Neural progenitor cell (in vitro differentiated cells): Measurements from ENCODE around the gene RNFT2. TPM values are rescaled to one million over a fixed set of nuclear protein-coding genes. Genes with fewer than 3 reads are reported as not detected.

Experiments used
- DNase-seq: peaks from one replicate; pipeline ENCODE4 v3.0.0-alpha.2; 2016; ENCODE audit warnings: low spot score
- H2AFZ ChIP-seq: fragments of 200-600 bp; sonication (generic); replicated peaks from 2 replicates; pipeline ENCODE4 v1.6.1; 2016; ENCODE audit warnings: antibody characterized with exemption
- H3F3A ChIP-seq: fragments of 200-600 bp; sonication (generic); 2 replicates; pipeline ENCODE4 v1.6.1; 2016; ENCODE audit warnings: antibody characterized with exemption, low read depth
- H3K27ac ChIP-seq: fragments of 200-600 bp; sonication (generic); 2 replicates; pipeline ENCODE4 v1.5.1; 2016; ENCODE audit warnings: mild to moderate bottlenecking
- H3K27me3 ChIP-seq: fragments of 200-600 bp; sonication (generic); 2 replicates; pipeline ENCODE4 v1.6.1; 2016; ENCODE audit warnings: mild to moderate bottlenecking, moderate library complexity
- H3K36me3 ChIP-seq: fragments of 200-600 bp; sonication (generic); 2 replicates; pipeline ENCODE4 v1.5.1; 2016
- H3K4me1 ChIP-seq: fragments of 200-600 bp; sonication (generic); 2 replicates; pipeline ENCODE4 v1.6.1; 2016; ENCODE audit warnings: mixed run types
- H3K4me2 ChIP-seq: fragments of 200-600 bp; sonication (generic); 2 replicates; pipeline ENCODE4 v1.6.1; 2016
- H3K4me3 ChIP-seq: fragments of 200-600 bp; sonication (generic); 2 replicates; pipeline ENCODE4 v1.5.1; 2016
- H3K79me2 ChIP-seq: fragments of 200-600 bp; sonication (generic); 2 replicates; pipeline ENCODE4 v1.6.1; 2016; ENCODE audit warnings: low read depth
- H3K9ac ChIP-seq: fragments of 200-600 bp; sonication (generic); 2 replicates; pipeline ENCODE4 v1.6.1; 2016
- H3K9me3 ChIP-seq: fragments of 200-600 bp; sonication (generic); 2 replicates; pipeline ENCODE4 v1.5.1; 2016; ENCODE audit warnings: low read depth
- H4K20me1 ChIP-seq: fragments of 200-600 bp; sonication (generic); 2 replicates; pipeline ENCODE4 v1.6.1; 2016; ENCODE audit warnings: low read depth
- H3K27ac Mint-ChIP-seq: 3 replicates; pipeline ENCODE4 v1.8.0; 2021; ENCODE audit warnings: mixed read lengths
- H3K27me3 Mint-ChIP-seq: 2 replicates; pipeline ENCODE4 v1.8.0; 2022; ENCODE audit warnings: low read depth, mild to moderate bottlenecking, inconsistent platforms, moderate library complexity, mixed read lengths; ENCODE audit not compliant: insufficient read depth
- H3K36me3 Mint-ChIP-seq: 3 replicates; pipeline ENCODE4 v1.8.0; 2021; ENCODE audit warnings: mixed read lengths
- H3K4me1 Mint-ChIP-seq: 3 replicates; pipeline ENCODE4 v1.8.0; 2021; ENCODE audit warnings: mixed read lengths
- H3K4me3 Mint-ChIP-seq: 3 replicates; pipeline ENCODE4 v1.8.0; 2021; ENCODE audit warnings: mild to moderate bottlenecking, moderate library complexity, mixed read lengths
- H3K9me3 Mint-ChIP-seq: 3 replicates; pipeline ENCODE4 v1.8.0; 2020; ENCODE audit warnings: mixed read lengths
- EZH2 ChIP-seq: fragments of 200-600 bp; sonication (generic); IDR thresholded peaks from 2 replicates; pipeline ENCODE4 v1.6.1; 2017; ENCODE audit warnings: antibody characterized with exemption, mild to moderate bottlenecking, moderate library complexity
- EZH2phosphoT487 ChIP-seq: fragments of 200-600 bp; sonication (generic); IDR thresholded peaks from 2 replicates; pipeline ENCODE4 v1.6.1; 2017; ENCODE audit warnings: antibody characterized with exemption
- total RNA-seq: library from RNA; depleted of rRNA; stranded (reverse); fragments of >200 nt; gene quantifications from 2 replicates; pipeline ENCODE4 v1.2.3, GENCODE V29; 2015; ENCODE audit warnings: low replicate concordance
- TF ChIP-seq, protein P1 (sequence below): fragments of 200-600 bp; sonication (generic); IDR thresholded peaks from 2 replicates; pipeline ENCODE4 v1.5.1; 2017; ENCODE audit warnings: antibody characterized with exemption, mild to moderate bottlenecking

RNFT2 gene
- total RNA-seq, 1 donor from 2014 or later, result 26.9 TPM

DNA sequence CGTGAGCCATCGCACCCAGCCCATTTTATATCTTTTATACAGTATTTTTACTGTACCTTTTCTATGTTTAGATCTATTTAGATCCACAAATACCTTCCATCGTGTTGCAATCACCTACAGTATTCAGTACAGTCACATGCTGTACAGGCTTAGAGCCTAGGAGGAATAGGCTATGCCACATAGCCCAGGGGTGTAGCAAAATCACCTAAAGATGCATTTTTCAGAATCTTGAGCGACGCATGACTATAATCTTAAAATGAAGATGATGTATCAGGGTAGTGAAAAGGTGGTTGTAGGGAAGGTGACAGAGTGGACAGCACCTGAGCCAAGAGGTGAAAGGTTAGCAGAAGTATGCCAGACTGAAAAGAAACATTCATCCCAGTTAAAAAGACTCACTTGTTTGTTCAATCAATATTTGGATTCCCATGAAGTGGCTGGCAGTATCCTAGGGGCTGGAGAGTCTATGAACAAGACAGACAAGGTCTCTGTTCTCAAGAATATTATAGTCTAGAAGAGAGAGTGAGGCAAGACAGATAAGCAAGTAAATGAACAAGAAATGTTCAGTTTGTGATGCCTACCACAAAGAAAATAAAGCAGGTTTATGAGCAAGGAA lies 3.9 kb upstream of the RNFT2 start:
- Mint-ChIP-seq H3K36me3 (peaks cover 7% of the 10 kb centered on the region), H3K4me3 (peak overlapping the region; percentile 33), H3K4me1 (peaks cover 20% of the 10 kb centered on the region), H3K9me3 (no peaks in the 10 kb centered on the region), H3K27ac (no peak overlapping the region), H3K27me3 (no peaks in the 10 kb centered on the region)
- no peak overlapping the region for H3K4me3 ChIP-seq
- H3K4me2 ChIP-seq, result no peak overlapping the region
- H3K27me3 ChIP-seq, result no peaks in the 10 kb centered on the region
- peaks cover 80% of the 10 kb centered on the region for H3K79me2 ChIP-seq
- no peak overlapping the region for H3K27ac ChIP-seq
- H3F3A ChIP-seq, result peaks cover 5% of the 10 kb centered on the region
- H3K4me1 ChIP-seq, result peaks cover 13% of the 10 kb centered on the region
- no peak overlapping the region for H3K9ac ChIP-seq
- H3K36me3 ChIP-seq, result no peaks in the 10 kb centered on the region
- H3K9me3 ChIP-seq, result no peaks in the 10 kb centered on the region
- no peak overlapping the region for H2AFZ ChIP-seq
- no peak for TF ChIP-seq EZH2phosphoT487
- TF ChIP-seq, protein P1, sequence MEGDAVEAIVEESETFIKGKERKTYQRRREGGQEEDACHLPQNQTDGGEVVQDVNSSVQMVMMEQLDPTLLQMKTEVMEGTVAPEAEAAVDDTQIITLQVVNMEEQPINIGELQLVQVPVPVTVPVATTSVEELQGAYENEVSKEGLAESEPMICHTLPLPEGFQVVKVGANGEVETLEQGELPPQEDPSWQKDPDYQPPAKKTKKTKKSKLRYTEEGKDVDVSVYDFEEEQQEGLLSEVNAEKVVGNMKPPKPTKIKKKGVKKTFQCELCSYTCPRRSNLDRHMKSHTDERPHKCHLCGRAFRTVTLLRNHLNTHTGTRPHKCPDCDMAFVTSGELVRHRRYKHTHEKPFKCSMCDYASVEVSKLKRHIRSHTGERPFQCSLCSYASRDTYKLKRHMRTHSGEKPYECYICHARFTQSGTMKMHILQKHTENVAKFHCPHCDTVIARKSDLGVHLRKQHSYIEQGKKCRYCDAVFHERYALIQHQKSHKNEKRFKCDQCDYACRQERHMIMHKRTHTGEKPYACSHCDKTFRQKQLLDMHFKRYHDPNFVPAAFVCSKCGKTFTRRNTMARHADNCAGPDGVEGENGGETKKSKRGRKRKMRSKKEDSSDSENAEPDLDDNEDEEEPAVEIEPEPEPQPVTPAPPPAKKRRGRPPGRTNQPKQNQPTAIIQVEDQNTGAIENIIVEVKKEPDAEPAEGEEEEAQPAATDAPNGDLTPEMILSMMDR, result no peak
- no peak for TF ChIP-seq EZH2
- H4K20me1 ChIP-seq, result peaks cover 23% of the 10 kb centered on the region
- DNase-seq, result no peak

- TF ChIP-seq, protein P1, result no peak
- TF ChIP-seq EZH2 (no peak), EZH2phosphoT487 (no peak)
- Histone ChIP-seq H3K79me2 (peaks cover 80% of the 10 kb centered on the region), H3K36me3 (no peaks in the 10 kb centered on the region), H3F3A (peaks cover 5% of the 10 kb centered on the region), H3K27me3 (no peaks in the 10 kb centered on the region), H3K4me1 (peaks cover 13% of the 10 kb centered on the region), H3K9ac (no peak overlapping the region), H3K9me3 (no peaks in the 10 kb centered on the region), H3K4me3 (no peak overlapping the region), H3K27ac (no peak overlapping the region), H4K20me1 (peaks cover 25% of the 10 kb centered on the region), H3K4me2 (no peak overlapping the region), H2AFZ (no peak overlapping the region)
- peaks cover 24% of the 10 kb centered on the region for H3K4me1 Mint-ChIP-seq
- H3K36me3 Mint-ChIP-seq, result peaks cover 7% of the 10 kb centered on the region
- H3K27ac Mint-ChIP-seq, result peak overlapping the region; percentile 67
- no peaks in the 10 kb centered on the region for H3K27me3 Mint-ChIP-seq
- H3K9me3 Mint-ChIP-seq, result no peaks in the 10 kb centered on the region
- peak overlapping the region; percentile 33 for H3K4me3 Mint-ChIP-seq
- no peak for DNase-seq
Observed at GRCh38 chr12:116735084-116735483, 3.0 kb upstream of the RNFT2 start.

DNA sequence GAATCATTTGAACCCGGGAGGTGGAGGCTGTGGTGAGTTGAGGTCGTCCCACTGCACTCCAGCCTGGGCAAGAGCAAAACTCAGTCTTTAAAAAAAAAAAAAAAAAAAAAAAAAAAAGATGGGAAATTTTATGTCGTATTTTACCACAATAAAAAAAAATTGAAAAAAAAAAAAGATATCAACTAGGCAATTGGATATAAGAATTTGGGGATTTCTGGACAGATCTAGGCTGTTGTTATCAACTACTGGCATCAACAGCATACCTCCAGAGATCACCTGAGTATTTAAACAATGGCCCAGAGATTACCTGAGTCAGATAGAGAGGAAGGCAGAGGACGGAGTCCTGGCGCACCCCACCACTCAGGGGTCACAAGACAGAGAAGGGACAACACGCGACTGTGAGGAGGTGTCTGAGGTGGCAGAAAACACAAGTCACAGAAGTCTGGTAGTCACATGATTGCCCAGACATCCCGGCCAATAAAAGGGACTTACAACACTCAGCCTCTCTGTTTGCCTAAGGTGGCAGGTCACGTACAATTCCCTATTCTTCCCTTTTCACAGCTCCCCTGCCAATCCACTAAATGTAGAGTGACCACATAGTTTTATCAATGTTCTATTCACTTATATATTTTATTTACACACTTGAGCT lies 2.0 kb upstream of the RNFT2 start:
- TF ChIP-seq EZH2 (no peak), EZH2phosphoT487 (no peak)
- TF ChIP-seq, protein P1, result no peak
- H3K4me1 ChIP-seq, result peaks cover 13% of the 10 kb centered on the region
- H3K4me2 ChIP-seq, result peak overlapping the region; percentile 95
- Mint-ChIP-seq H3K27me3 (no peaks in the 10 kb centered on the region), H3K9me3 (no peaks in the 10 kb centered on the region), H3K36me3 (peaks cover 10% of the 10 kb centered on the region), H3K4me1 (peaks cover 24% of the 10 kb centered on the region), H3K4me3 (peak overlapping the region; percentile 91), H3K27ac (no peak overlapping the region)
- H3K4me3 ChIP-seq, result peak overlapping the region; percentile 74
- no peak overlapping the region for H3K27ac ChIP-seq
- H3K27me3 ChIP-seq, result no peaks in the 10 kb centered on the region
- H3F3A ChIP-seq, result peaks cover 5% of the 10 kb centered on the region
- H3K9ac ChIP-seq, result no peak overlapping the region
- H3K79me2 ChIP-seq, result peaks cover 73% of the 10 kb centered on the region
- no peak for DNase-seq
- H3K36me3 ChIP-seq, result no peaks in the 10 kb centered on the region
- peaks cover 25% of the 10 kb centered on the region for H4K20me1 ChIP-seq
- no peaks in the 10 kb centered on the region for H3K9me3 ChIP-seq
- H2AFZ ChIP-seq, result no peak overlapping the region
